ENCODE data around the gene ANKS1B.
"Not testable (repeated sequence)": the region's sequence is repeated elsewhere in the genome, so short reads cannot be mapped to it uniquely, and the experiment has no call there.

Gene ANKS1B

GRCh38 chr12:99859126-99859525 lies 125.6 kb downstream of the ANKS1B start:
- DNase-seq, result no peak

DNA sequence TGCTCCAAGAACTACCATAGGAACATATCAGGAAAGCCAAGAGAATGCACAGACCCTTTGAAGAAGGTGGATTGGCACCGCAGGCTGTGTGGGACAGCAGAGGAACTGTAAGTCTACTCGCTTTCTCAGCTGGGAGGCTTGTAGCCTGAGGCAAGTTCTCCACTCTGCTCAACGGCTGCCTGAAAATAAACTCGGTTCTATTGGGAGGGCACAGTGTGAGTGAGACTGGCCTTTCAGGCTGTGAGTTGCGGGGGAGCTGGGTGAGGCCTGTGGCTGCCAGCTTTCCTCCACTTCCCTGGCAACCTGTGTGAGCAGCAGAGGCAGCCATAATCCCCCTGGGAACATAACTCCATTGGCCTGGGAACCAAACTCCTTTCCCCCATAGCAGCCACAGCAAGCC lies 132.1 kb downstream of the ANKS1B start:
- no peak for DNase-seq

- no peak for DNase-seq
Observed at GRCh38 chr12:99847936-99848335, 136.8 kb downstream of the ANKS1B start.

GRCh38 chr12:99834710-99835109 lies 150.0 kb downstream of the ANKS1B start:
- no peak for DNase-seq

- no peak for DNase-seq
Observed at GRCh38 chr12:99833397-99833796, 151.3 kb downstream of the ANKS1B start.

DNA sequence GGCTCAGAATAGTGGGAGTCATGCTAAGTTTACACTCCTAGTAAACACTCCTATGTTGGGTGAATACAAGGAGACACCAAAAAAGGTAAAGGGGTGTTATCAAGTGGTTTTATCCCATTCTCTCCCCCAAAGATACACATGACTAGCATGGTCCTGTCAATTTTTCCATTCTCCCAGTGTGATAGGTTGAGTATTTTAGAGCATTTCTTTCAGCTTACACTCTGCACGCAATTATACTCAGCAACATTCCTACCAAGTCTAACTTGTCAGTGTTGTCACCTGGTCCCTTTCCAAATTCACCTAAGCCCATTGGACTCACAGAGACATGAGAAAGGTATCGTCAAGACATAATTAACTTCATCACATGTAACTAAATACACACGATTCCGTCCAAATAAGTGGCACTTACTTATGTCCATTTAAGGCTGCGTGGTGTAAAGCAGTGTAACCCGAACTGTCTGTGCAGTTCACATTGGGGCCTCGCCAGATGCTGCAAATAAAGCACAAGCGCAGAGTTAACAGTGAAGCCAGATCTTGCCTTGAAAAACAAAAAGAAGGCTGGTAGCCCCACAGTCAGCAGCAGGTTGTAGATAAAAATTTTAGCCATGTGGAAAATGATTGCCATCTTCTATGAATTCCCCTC lies 159.7 kb downstream of the ANKS1B start:
- DNase-seq, result no peak

GRCh38 chr12:99822273-99822672 lies 162.5 kb downstream of the ANKS1B start:
- DNase-seq, result no peak

DNA sequence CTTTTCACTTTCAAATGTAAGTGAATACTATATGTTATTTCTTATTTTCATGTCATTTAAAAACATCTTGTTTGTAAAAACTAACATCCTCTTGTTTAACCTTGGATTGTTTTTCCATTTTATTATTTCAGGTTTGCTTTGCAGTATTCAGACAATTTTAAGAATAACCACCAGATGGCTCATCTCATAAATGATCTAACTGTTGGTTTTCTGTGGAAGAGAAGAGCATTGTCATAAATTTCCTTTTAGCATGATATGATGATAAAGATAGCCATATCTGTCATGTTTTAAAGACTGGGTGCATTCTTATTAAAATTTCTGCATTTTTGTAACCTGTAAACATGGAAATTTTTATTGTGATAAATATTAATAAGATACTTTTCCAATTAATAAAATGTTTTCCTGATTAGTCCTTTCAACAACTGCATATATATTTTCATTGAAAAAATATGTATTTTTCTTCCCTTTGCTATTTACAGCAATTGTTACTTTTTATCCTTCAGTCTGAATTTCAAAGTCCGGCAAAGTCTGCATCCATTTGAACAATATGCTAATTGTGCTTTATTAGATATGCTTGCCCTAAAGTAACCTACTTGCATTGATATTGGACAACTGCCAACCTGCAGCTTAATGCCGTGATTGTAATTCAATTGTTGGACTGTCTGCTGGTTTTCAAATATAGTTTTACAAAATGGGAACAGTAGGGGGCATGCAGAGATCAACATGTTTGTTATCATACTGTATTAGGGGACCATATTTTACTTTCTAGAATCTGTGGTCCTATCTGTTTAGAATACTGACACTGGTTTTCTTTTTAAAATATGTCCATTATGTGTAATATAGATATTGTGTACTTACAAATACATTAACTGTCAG lies 173.8 kb downstream of the ANKS1B start:
- no peak for DNase-seq

GRCh38 chr12:99809909-99810308 lies 174.8 kb downstream of the ANKS1B start:
- DNase-seq, result no peak

- no peak for DNase-seq
Observed at GRCh38 chr12:99806304-99806703, 178.4 kb downstream of the ANKS1B start.

- no peak for DNase-seq
Observed at GRCh38 chr12:99804715-99805114, 180.0 kb downstream of the ANKS1B start.

GRCh38 chr12:99800605-99801004 lies 184.1 kb downstream of the ANKS1B start:
- DNase-seq, result no peak

- not testable (repeated sequence) for DNase-seq
Observed at GRCh38 chr12:99797931-99798330, 186.8 kb downstream of the ANKS1B start.

- DNase-seq, result no peak
Observed at GRCh38 chr12:99783421-99783820, 201.3 kb downstream of the ANKS1B start.

DNA sequence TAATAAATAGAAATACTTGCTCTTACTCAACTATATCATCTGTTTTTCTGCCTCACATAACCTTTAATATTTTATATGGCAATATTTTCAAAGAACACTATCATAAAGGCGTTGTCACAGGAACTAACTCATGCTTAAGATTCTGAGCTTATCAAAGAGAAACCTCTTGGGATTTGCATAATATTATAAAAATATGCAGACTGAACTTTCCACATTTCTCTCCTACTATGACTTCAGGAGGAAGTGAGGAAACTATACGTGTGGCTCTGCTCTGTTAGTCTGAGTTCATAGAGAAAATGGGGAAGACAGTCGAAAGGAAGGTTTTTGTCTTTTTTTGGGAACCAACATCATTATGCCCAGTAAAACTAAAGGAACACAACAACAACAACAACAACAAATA lies 212.5 kb downstream of the ANKS1B start:
- DNase-seq, result no peak

GRCh38 chr12:99771659-99772058 lies 213.1 kb downstream of the ANKS1B start:
- DNase-seq, result no peak

DNA sequence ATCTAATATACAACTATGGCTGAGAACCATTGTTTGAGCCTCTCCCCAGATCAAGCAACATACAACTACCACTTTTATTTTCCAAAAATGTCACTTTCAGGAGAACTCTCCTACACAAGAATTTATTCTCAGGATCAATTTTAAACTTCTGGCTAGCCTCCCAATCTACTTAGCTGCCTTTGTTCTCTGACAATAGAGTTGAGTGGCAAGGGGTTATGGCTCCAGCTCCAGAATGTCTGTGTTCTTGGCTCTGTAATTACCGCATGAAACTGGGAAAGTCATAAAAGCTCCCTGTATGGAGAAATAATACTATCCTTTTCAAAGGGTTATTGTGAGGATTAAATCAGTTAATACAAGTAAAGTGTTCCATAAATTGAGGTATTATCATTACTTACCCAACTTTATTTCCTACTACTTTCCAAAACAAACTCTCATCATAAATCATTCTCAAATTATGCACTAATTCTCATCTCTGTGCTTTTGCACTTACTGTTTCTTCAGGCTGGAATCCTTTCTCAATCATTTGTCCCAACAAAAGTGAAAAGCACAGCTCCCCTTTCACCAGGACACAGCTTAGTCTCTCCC lies 215.2 kb downstream of the ANKS1B start:
- DNase-seq, result no peak

GRCh38 chr12:99768758-99769157 lies 216.0 kb downstream of the ANKS1B start:
- DNase-seq, result no peak

DNA sequence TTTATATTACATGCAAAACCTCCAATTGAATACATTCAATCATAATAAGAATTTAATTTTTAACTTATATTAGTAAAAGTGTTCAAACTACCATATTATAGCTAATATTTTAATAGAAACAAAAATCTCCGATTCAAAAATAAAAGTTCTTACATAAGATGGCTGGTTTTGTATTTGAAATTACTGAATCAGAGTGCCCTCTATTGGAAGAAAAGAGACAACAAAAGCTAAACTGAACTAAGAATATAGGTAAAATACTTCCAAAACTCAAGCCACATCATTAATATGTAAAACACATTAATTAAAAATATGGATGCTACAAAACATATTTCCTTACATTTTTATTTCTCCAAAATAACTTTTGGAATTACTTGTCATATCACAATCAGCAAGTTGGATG lies 216.9 kb downstream of the ANKS1B start:
- DNase-seq, result no peak

- DNase-seq, result no peak
Observed at GRCh38 chr12:99766408-99766807, 218.3 kb downstream of the ANKS1B start.

- DNase-seq, result no peak
Observed at GRCh38 chr12:99765469-99766114, 219.1 kb downstream of the ANKS1B start.

GRCh38 chr12:99759444-99759843 lies 225.3 kb downstream of the ANKS1B start:
- DNase-seq, result no peak

DNA sequence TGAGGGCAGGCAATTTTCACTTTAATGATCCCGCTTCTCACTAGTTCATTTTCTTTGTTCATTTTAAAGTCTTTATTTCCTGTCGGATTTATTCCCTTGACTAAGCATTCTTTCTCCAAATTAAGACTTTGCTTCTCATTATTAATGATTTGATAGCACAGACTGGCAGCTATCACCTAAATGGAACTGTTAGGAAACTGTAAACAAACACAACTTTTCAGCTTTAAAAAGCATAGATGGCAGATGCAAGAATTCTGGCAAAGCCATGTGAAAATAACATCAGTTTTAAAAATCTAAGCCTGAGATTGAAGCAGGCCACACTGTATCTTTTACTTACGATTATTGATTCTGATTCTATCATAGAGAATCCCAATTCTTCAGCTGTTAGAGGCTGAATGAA lies 225.7 kb downstream of the ANKS1B start:
- no peak for DNase-seq

GRCh38 chr12:99752740-99753139 lies 232.0 kb downstream of the ANKS1B start:
- no peak for DNase-seq

Measured in stimulated activated CD4-positive, alpha-beta T cell treated with anti-CD3 and anti-CD28 coated beads, Interleukin-2, amount 100 ng/mL, for 24 hours (primary cell).